ENCODE results near the gene ZNF778. TPM values are rescaled to one million over a fixed set of nuclear protein-coding genes. Genes with fewer than 3 reads are reported as not detected.

Gene ZNF778
- total and polyA plus RNA-seq, 10 of the 15 experiments (the other 5 are each of a cell fraction or from before 2014, with no cell fraction given), result 0.20 to 9.7 (median 4.1) TPM

DNA sequence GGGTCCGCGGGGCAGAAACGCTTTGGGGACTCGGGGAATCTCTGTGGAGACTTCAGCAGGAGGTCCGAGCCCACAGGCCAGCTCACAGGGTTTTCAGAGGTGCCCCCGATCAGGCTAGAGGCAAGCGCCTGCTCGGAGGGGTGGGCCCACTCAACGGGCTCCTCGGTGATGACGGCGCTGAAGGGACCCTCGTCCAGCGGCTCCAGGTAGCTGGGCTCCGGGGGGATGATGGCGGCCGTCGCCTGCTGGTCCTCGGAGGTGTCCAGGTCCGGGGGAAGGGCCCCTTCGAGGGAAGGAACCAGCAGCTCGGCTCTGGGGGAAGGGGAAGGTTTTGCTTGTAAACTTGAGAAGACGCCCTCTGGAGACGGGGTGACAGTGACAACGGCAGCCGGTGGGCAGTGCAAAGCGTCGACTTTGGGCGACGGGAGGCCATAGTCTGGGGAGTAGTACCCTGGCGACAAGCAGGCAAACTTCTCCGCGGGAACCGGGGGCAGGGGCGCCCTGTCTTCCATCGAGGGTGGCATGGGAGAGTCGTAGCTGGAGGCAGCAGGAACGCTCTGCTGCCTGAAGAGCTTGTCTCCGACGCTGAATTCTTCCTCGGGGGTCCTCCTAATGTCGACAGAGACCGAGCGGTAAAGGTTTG lies 63.2 kb downstream of the ZNF778 start:
- no peak overlapping the region for H2AFZ ChIP-seq (ENCODE audit: control insufficient read depth, low read depth, low read length)
- no peak overlapping the region for H3K27ac ChIP-seq (ENCODE audit: control insufficient read depth, insufficient read depth)
- ChIA-PET RAD21 (ENCODE audit: unreplicated experiment) (no interaction called here), CTCF (no interaction called here), SMC1A (ENCODE audit: uncharacterized antibody, unreplicated experiment) (no interaction called here), POLR2A (no interaction called here)
- no peaks in the 10 kb centered on the region for H3K9me3 ChIP-seq (replicated peaks; ENCODE audit: control insufficient read depth, insufficient read depth, low read length)
- H3K4me3 ChIP-seq, result no peak overlapping the region
- no peaks in the 10 kb centered on the region for H3K79me2 ChIP-seq (ENCODE audit: control insufficient read depth, insufficient read depth, low read length)
- H3K4me1 ChIP-seq (ENCODE audit: control insufficient read depth, insufficient read depth, low read length), result no peaks in the 10 kb centered on the region
- no peaks in the 10 kb centered on the region for H4K20me1 ChIP-seq (ENCODE audit: control insufficient read depth, insufficient read depth)
- no peak overlapping the region for H3K9ac ChIP-seq (ENCODE audit: control insufficient read depth, insufficient read depth, low read length)
- no TSS peak for BruUV-seq (replicated peaks)
- intact Hi-C loops (cut with micrococcal nuclease; ENCODE audit: unreplicated experiment), result no loop called here
- no peak for ATAC-seq
- no peak for DNase-seq (ENCODE audit: low read depth, low spot score)
- H3K27me3 ChIP-seq (replicated peaks in 1 of 2; ENCODE audit: control insufficient read depth in 2 of 2, insufficient read depth in 2 of 2, low read length in 1 of 2), result no peaks in the 10 kb centered on the region
- TF ChIP-seq CHD1 (IDR thresholded peaks at IDR 0.05; ENCODE audit: low read depth, low read length) (no peak), MTA3 (IDR thresholded peaks at IDR 0.05; ENCODE audit: borderline replicate concordance, low read length) (no peak), JUND (IDR thresholded peaks at IDR 0.05; ENCODE audit: low read depth, low read length) (no peak), ASH2L (IDR thresholded peaks at IDR 0.05; ENCODE audit: borderline replicate concordance, low read depth) (no peak), FOXM1 (IDR thresholded peaks at IDR 0.05; ENCODE audit: low read depth, low read length) (no peak), SMAD5 (IDR thresholded peaks at IDR 0.05; ENCODE audit: low read depth) (no peak)
- TF ChIP-seq, protein P1, sequence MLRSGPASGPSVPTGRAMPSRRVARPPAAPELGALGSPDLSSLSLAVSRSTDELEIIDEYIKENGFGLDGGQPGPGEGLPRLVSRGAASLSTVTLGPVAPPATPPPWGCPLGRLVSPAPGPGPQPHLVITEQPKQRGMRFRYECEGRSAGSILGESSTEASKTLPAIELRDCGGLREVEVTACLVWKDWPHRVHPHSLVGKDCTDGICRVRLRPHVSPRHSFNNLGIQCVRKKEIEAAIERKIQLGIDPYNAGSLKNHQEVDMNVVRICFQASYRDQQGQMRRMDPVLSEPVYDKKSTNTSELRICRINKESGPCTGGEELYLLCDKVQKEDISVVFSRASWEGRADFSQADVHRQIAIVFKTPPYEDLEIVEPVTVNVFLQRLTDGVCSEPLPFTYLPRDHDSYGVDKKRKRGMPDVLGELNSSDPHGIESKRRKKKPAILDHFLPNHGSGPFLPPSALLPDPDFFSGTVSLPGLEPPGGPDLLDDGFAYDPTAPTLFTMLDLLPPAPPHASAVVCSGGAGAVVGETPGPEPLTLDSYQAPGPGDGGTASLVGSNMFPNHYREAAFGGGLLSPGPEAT (IDR thresholded peaks at IDR 0.05; ENCODE audit: low read depth), result no peak
- TF ChIP-seq, protein P2, sequence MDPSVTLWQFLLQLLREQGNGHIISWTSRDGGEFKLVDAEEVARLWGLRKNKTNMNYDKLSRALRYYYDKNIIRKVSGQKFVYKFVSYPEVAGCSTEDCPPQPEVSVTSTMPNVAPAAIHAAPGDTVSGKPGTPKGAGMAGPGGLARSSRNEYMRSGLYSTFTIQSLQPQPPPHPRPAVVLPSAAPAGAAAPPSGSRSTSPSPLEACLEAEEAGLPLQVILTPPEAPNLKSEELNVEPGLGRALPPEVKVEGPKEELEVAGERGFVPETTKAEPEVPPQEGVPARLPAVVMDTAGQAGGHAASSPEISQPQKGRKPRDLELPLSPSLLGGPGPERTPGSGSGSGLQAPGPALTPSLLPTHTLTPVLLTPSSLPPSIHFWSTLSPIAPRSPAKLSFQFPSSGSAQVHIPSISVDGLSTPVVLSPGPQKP (IDR thresholded peaks at IDR 0.05; ENCODE audit: low read depth, low read length), result no peak
- TF ChIP-seq, protein P3, sequence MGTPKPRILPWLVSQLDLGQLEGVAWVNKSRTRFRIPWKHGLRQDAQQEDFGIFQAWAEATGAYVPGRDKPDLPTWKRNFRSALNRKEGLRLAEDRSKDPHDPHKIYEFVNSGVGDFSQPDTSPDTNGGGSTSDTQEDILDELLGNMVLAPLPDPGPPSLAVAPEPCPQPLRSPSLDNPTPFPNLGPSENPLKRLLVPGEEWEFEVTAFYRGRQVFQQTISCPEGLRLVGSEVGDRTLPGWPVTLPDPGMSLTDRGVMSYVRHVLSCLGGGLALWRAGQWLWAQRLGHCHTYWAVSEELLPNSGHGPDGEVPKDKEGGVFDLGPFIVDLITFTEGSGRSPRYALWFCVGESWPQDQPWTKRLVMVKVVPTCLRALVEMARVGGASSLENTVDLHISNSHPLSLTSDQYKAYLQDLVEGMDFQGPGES (IDR thresholded peaks at IDR 0.05), result no peak
- TF ChIP-seq, protein P4, sequence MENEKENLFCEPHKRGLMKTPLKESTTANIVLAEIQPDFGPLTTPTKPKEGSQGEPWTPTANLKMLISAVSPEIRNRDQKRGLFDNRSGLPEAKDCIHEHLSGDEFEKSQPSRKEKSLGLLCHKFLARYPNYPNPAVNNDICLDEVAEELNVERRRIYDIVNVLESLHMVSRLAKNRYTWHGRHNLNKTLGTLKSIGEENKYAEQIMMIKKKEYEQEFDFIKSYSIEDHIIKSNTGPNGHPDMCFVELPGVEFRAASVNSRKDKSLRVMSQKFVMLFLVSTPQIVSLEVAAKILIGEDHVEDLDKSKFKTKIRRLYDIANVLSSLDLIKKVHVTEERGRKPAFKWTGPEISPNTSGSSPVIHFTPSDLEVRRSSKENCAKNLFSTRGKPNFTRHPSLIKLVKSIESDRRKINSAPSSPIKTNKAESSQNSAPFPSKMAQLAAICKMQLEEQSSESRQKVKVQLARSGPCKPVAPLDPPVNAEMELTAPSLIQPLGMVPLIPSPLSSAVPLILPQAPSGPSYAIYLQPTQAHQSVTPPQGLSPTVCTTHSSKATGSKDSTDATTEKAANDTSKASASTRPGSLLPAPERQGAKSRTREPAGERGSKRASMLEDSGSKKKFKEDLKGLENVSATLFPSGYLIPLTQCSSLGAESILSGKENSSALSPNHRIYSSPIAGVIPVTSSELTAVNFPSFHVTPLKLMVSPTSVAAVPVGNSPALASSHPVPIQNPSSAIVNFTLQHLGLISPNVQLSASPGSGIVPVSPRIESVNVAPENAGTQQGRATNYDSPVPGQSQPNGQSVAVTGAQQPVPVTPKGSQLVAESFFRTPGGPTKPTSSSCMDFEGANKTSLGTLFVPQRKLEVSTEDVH (IDR thresholded peaks at IDR 0.05; ENCODE audit: low read depth, partially characterized antibody), result no peak
- WGBS (ENCODE audit: insufficient coverage, insufficient replicate concordance, low lambda C conversion rate, missing lambda C conversion rate), result 96% methylated on average over 34 of the region's 44 CpGs
- H3K4me2 ChIP-seq (ENCODE audit: control insufficient read depth, insufficient read depth), result no peak overlapping the region
- in situ Hi-C loops (cut with MboI), result no loop called here
- peaks cover 18 to 32% of the 10 kb centered on the region in 2 experiments for H3K36me3 ChIP-seq (ENCODE audit: control insufficient read depth in 2 of 2, insufficient read depth in 2 of 2, low read length in 1 of 2)
- FAIRE-seq, result no peak

Measured in GM12878 (cell line).